GM21717 (cell line): ENCODE results near the gene UGT1A9.

Experiments used
- ATAC-seq: cut with Tn5 transposase; IDR thresholded peaks from one replicate; pipeline ENCODE4 v1.9.1; 2021; ENCODE audit warnings: mild to moderate bottlenecking, moderate library complexity; ENCODE audit not compliant: unreplicated experiment

The UGT1A9 gene

DNA sequence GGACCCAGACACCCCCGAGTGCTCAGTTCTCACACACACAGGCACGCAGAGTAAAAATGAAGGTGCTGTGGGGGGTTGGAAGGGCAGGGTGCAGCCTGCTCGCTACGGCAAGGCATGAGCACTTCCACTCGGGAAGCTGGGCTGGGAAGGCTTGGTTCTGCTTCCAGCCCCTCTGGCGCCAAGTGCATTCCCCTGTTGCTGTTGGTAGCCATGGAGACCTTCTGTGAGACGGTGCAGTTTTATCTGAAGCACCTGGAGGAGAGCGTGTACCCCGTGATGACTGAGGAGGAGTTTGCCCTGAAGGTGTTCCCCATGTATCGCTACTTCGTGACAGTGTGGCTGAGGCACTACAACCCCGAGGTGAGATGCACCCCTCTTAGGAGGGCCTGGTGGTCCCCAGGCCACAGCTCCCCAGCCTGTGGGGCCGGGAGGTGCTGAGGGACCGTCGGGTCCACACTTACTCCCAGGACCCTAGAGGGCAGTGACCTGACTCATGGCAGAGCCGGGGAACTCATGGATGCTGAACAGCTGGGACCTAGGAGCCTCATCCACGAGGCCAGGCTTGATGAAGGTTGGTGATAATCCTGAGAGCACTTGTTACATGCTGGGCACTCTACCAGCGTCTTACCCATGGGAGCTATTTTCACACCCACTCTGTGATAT lies 121.9 kb downstream of the UGT1A9 start:
- ATAC-seq = no peak

DNA sequence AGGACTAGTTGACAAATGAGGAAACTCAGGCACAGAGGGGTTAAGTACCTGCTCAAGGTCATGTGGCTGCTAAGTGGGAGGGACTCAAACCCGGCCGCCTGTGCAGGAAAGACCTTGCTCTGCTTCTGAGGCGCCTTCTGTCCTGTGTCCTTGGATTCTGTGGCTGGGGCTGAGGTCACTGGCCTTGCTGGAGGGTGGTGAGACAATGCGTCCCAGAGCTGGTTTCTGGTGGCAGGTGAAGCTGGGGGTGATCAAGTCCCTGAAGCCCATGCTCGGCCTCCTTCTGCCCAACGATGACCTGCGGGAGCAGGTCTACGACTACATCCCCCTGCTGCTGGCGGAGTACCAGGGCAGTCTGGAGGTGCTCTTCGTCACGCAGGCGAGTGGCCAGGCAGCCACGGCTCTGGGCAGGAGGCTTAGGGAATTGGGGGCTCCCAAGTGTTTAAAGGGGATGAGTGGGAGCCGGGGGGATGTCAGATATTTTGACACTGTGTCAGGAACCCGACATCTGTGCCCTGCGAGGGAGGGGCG lies 122.5 kb downstream of the UGT1A9 start:
- no peak for ATAC-seq

DNA sequence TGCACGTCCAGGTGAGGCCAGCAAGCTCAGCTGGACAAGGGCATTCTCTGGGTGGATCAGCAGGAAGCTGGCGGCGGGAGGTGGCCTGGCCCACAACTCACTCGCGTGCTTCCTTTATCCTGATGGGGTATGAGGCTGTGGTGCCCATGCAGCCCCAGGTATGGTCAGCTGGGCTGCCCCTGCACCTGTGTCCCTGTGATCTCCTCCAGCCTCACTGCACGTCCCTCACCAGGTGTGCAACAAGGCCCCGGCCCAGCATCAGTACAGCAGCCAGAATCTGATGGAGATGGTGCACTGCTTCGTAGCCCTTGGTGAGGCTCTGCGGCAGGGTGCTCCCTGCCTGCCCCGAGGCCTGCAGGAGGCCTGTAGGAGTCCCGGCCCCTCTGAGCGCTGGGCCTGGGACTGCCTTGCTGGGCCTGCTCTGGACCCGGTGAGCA lies 124.1 kb downstream of the UGT1A9 start:
- ATAC-seq = no peak

- no peak for ATAC-seq
Measured at GRCh38 chr2:233796254-233796653, 124.6 kb downstream of the UGT1A9 start.

DNA sequence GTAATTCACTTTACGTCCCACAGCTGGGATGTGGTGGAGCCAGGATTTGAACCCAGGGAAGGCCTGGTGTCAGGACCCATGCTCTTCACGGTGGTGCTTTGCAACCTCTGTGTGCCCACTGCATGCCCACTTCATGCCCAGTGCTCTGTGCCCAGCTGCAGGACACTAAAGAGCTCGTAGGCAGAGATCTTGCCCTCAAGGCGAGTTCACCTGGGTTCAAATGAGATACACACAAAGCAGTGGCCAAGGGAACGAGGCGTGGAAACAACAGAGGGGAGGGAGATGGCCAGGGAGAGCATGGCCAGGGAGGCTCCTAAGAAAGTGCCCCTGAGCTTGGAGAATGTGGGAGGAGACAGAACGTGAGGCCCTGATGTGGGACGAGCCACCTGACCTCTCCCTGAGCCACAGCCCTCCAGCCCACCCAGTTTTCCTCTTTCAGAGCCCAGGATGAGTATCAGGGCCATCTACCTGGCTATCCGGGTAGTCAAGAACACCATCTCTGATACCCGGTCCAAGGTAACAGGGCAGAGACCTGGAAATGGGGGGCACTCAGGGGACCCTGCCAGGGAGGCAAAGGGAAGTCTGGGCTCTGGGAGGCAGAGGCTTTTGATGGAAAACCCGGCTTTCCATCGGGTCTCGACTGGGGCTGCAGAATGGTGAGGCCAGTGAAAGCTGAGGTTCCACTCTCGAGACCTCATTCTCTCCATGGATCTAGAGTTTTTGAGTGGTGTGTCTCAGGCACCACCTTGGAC lies 126.8 kb downstream of the UGT1A9 start:
- no peak for ATAC-seq

- ATAC-seq = no peak
Measured at GRCh38 chr2:233799087-233799665, 127.5 kb downstream of the UGT1A9 start.

- ATAC-seq = no peak
Measured at GRCh38 chr2:233799716-233800115, 128.0 kb downstream of the UGT1A9 start.

GRCh38 chr2:233800208-233800607 lies 128.5 kb downstream of the UGT1A9 start:
- no peak for ATAC-seq

DNA sequence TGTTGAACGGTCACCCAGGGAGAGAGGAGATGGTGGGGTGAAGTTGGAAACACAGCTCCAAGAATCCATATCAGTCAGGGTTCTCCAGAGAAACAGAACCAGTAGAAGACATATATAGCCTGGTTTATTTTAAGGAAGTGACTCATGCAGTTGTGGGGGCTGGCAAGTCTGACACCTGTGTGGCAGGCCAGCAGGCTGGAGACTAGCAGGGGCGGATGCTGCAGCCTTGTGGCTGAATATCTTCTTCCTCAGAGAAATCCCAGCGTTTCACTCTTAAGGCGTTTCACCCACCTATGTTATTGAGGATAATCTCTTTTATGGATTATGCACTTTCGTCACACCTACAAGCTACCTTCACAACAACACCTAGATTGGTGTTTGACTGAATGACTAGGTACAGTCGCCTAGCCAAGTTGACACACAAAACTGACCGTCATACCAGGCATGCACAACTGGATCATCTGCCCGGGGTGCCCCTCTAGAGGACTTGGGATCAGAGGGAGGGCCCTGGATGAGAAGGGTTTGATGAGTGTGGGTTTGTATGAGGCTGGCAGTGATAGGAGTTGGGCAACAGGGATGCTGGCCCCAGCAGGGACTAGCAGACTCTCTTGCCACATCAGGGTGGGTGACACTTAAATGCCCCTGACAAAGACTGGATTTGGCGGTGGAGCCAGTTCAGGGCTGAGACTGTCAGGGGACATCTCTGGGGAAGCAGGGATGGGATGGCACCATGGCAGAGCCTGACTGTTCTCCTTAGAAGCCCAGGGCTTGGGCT lies 129.8 kb downstream of the UGT1A9 start:
- ATAC-seq = no peak

GRCh38 chr2:233802132-233802815 lies 130.6 kb downstream of the UGT1A9 start:
- no peak for ATAC-seq

DNA sequence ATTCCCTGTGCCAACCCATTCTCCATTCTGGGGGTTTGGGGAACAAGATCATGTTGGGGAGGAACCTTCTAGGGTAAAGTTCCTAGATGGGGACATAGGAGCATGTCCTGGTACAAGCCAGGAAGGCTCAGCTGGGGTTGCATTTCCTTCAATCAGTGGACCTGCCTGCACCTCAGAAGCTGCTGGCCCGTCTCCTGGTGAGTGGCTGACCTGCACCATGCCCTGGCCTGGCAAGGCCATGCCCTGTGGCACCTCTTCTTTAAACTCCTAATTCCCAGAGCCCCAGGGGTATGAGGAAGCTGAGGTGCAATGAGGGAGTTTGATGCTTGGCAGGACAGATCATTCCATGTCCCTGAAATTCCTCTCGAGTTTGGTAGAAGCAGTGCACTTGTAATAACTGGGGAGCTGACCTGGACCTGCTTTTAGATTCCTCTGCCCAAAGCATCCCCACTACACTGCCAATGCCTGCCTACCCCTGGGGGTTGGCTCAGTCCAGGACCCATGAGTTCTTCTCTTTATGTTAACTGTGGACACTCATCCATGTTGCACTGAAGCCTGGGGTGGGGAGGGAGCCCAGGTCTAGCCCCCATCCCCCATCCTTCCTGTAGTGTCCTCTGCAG lies 131.7 kb downstream of the UGT1A9 start:
- no peak for ATAC-seq

DNA sequence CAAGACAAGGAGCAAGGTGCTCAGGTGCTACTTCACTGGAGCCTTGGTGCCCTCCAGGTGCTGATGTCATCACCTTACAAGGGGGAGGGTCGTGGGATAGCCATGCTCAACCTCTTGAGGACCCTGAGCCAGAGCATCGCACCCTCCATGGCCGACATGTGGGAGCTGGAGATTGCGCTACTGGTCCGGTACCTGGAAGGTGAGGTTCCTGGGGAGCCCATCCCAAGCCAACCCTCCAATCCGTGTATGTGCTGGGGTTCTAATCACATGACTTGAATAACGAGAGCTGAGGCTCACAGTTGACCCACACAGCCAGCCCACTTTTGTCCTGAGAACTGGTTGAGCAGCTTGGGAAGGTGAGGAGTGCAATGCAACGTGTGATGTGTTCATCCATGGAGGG lies 132.3 kb downstream of the UGT1A9 start:
- no peak for ATAC-seq

DNA sequence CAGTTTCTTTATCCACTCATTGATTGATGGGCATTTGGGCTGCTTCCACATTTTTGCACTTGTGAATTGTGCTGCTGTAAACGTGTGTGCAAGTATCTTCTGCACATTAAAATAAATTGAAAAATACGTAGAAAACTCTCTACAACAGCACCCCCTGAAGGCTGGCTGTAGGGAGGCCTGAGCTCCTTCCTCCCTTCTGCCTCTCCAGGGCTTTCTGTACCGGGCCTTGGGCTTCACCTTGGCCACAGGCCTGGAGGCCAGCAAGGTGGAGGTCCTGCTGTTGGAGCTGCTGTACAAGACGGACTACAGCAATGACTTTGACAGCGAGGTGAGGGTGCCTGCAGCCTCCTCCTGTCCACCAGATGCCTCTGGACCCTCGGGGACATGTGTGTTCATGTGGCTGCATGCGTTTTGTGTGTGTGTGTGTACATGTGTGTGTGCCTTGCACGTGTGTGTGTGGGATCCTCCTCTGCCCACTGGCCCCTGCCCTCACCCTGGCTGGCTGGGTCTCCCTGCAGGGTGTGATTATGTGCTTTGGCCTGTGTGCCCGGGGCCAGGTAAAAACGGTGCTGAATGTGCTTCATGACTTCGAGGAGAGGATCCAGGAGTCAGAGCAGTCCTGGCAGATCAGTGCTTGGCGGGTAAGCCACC lies 135.6 kb downstream of the UGT1A9 start:
- ATAC-seq = no peak

GRCh38 chr2:233807966-233808935 lies 136.6 kb downstream of the UGT1A9 start:
- no peak for ATAC-seq

DNA sequence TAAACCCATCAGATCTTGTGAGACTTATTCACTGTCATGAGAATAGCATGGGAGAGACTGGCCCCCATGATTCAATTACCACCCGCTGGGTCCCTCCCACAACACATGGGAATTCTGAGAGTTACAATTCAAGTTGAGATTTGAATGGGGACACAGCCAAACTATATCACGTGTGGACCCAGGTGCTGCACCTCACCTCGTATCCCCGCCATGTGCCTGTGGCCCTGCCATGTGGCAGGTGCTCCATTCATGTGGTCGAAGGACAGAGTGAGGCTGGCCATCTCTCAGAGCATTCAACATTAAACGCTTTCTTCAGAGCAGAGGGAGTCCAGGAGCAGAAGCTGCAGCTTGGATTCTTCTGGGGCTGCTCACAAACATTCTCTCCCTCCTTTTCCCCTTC lies 138.7 kb downstream of the UGT1A9 start:
- ATAC-seq = no peak

GRCh38 chr2:233811087-233811486 lies 139.4 kb downstream of the UGT1A9 start:
- no peak for ATAC-seq

GRCh38 chr2:233811732-233812131 lies 140.0 kb downstream of the UGT1A9 start:
- ATAC-seq = no peak

DNA sequence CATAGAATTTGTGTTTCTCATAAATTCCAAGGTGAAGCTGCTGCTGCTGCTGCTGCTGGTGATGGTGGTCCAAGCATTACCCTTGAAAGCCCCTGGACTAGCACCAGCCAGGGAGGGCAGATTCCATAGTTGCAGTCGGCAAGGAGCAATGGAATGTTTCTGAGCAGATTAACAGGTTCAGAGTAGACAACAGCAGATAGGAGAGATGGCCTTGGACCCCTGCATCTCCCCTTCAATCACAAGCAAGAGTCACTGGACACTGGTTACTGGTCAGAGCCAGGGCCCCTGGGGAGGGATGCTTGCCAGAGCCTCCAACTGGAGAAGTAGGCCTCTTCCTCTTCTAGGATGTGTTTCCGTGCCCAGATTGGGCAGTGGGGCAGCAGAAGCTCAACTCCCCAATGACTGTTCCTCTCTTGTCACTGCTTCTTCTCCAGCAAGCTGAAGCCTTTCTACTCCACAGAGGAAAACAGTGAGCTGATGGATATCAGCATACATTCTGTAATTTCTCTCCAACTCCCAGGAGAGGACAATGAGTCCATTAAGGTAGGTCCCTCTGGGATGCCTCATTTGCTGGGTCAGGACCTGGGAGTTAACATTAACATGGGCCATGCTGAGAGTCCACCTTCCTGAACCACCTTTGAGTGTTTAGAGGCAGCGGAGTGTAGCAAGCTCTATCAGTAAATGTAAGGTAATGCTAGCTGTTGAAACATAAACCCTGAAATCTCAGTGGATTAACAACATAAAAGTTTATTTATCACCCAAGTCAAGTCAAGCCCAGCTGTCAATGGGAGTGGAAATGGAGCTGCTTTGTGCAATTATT lies 141.7 kb downstream of the UGT1A9 start:
- ATAC-seq = no peak
